Uterus (tissue), 4 donors: ENCODE data around the gene EFTUD2. TPM values are rescaled to one million over a fixed set of nuclear protein-coding genes. Genes with fewer than 3 reads are reported as not detected.

Experiments used
- DNase-seq, 2 donors: peaks; one replicate each; pipeline ENCODE4 v3.0.0-alpha.2; 2019 to 2020
- H3K27ac ChIP-seq, 2 donors: fragments of 200-600 bp; sonication (generic); 1 replicate in 1 of 2; 2 replicates in 1 of 2; pipeline ENCODE4 v1.5.1; 2016 to 2018
- H3K27me3 ChIP-seq, 2 donors: fragments of 200-600 bp; sonication (generic); one replicate each; pipeline ENCODE4 v1.5.1; 2018 to 2019; ENCODE audit warnings: control low read depth in 1 of 2
- H3K36me3 ChIP-seq, 2 donors: fragments of 200-600 bp; sonication (generic); one replicate each; pipeline ENCODE4 v1.5.1; 2019; ENCODE audit warnings: control low read depth in 1 of 2
- H3K4me1 ChIP-seq, 2 donors: fragments of 200-600 bp; sonication (generic); one replicate each; pipeline ENCODE4 v1.5.1; 2018 to 2019; ENCODE audit warnings: control low read depth in 1 of 2
- H3K4me3 ChIP-seq, 2 donors: fragments of 200-600 bp; sonication (generic); 1 replicate in 1 of 2; 2 replicates in 1 of 2; pipeline ENCODE4 v1.5.1; 2018 to 2019; ENCODE audit warnings: mild to moderate bottlenecking in 1 of 2
- H3K9me3 ChIP-seq, 2 donors: fragments of 200-600 bp; sonication (generic); one replicate each; pipeline ENCODE4 v1.5.1; 2019; ENCODE audit warnings: control low read depth in 1 of 2
- POLR2A ChIP-seq, 2 donors: fragments of 450-650 bp; IDR thresholded peaks; one replicate each; pipeline ENCODE4 v1.6.1; 2016; ENCODE audit warnings: antibody characterized with exemption in 2 of 2, mild to moderate bottlenecking in 1 of 2, moderate library complexity in 1 of 2
- intact Hi-C: fragments of 100-400 bp; cut with DNase I; formaldehyde crosslinking; loops from one replicate; pipeline ENCODE4 v1.15.1; 2023; ENCODE audit warnings: low total_unique reads
- total RNA-seq, 4 donors: library from RNA; depleted of rRNA in 3 of 4; stranded (reverse); fragments of >200 nt in 3 of 4; gene quantifications; one replicate each; pipeline versions ENCODE4 v1.1.0 to v1.2.4, GENCODE V29; 2014 to 2023
- TF ChIP-seq, protein P1 (sequence below), 4 experiments: fragments of 200-600 bp in 2 of 4; fragments of 450-650 bp in 2 of 4; sonication (generic) in 2 of 4; IDR thresholded peaks; one replicate each; pipeline ENCODE4 v1.5.1; 2016 to 2019; ENCODE audit warnings: antibody characterized with exemption in 4 of 4, mild to moderate bottlenecking in 2 of 4, moderate library complexity in 1 of 4
- donor health status: DM: yes; HTN: yes; CAD: no.

Gene EFTUD2
- total RNA-seq, 4 donors from 2014 or later: 12.4 to 129 (median 64.7) TPM

DNA sequence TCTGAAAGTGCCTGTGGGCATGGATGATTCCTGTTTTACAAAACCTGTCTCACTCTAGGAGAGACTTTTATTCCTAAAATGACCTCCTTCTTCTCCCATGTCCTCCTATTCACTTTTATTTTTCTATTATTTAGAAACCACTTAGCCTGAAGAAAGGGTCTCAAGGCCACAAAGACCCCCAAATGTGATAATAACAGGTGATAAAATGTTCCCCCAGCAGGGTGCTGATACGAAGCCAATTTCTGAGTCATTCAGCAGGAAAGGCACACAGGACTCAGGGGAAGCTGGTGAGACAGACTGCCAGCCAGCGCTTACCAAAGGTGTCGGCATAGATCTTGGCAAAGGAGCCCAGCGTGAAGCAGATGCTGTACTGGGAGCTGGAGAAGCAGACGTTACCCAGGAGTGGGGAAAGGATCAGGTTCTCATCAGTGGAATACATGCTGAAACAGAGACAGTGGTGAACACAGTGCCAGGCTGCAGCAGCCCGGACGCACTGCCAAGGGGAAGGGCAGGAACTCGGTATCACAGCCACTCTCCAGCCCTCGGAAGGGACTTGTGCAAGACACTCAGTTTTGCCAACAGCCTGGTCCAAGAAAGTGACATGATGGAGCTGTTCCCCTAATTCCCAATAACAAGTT lies 27.0 kb downstream of the EFTUD2 start:
- Histone ChIP-seq H3K4me1 (no peaks in the 10 kb centered on the region), H3K4me3 (no peak overlapping the region), H3K27ac (no peak overlapping the region), H3K27me3 (no peaks in the 10 kb centered on the region), H3K9me3 (no peaks in the 10 kb centered on the region), H3K36me3 (no peaks in the 10 kb centered on the region)
- no peak for TF ChIP-seq POLR2A (IDR thresholded peaks at IDR 0.05)
- TF ChIP-seq, protein P1, sequence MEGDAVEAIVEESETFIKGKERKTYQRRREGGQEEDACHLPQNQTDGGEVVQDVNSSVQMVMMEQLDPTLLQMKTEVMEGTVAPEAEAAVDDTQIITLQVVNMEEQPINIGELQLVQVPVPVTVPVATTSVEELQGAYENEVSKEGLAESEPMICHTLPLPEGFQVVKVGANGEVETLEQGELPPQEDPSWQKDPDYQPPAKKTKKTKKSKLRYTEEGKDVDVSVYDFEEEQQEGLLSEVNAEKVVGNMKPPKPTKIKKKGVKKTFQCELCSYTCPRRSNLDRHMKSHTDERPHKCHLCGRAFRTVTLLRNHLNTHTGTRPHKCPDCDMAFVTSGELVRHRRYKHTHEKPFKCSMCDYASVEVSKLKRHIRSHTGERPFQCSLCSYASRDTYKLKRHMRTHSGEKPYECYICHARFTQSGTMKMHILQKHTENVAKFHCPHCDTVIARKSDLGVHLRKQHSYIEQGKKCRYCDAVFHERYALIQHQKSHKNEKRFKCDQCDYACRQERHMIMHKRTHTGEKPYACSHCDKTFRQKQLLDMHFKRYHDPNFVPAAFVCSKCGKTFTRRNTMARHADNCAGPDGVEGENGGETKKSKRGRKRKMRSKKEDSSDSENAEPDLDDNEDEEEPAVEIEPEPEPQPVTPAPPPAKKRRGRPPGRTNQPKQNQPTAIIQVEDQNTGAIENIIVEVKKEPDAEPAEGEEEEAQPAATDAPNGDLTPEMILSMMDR (IDR thresholded peaks at IDR 0.05): no peak
- no peak for DNase-seq
- intact Hi-C loops: no loop called here

DNA sequence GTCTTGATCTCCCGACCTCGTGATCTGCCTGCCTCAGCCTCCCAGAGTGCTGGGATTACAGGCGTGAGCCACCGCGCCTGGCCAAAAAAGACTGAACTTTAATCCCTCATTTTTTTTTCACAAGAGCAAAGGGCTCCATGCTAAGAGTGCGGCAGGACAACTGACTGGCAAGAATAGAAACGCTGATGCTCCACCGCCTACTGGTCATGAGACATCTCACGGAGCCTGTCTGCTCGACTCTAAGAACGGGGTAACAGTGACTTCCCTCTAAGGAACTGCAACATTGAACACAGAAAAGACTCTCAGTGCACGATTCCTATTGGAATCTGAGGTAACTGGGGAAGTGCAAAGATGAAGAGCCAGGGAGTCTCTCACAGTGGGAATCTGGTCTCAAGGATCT lies 27.7 kb downstream of the EFTUD2 start:
- H3K9me3 ChIP-seq: no peaks in the 10 kb centered on the region
- H3K27me3 ChIP-seq: no peaks in the 10 kb centered on the region
- intact Hi-C loops: no loop called here
- H3K27ac ChIP-seq: no peak overlapping the region
- H3K4me1 ChIP-seq: no peaks in the 10 kb centered on the region
- no peaks in the 10 kb centered on the region for H3K36me3 ChIP-seq
- TF ChIP-seq, protein P1 (IDR thresholded peaks at IDR 0.05): no peak
- TF ChIP-seq POLR2A (IDR thresholded peaks at IDR 0.05): no peak
- H3K4me3 ChIP-seq: no peak overlapping the region
- no peak for DNase-seq

DNA sequence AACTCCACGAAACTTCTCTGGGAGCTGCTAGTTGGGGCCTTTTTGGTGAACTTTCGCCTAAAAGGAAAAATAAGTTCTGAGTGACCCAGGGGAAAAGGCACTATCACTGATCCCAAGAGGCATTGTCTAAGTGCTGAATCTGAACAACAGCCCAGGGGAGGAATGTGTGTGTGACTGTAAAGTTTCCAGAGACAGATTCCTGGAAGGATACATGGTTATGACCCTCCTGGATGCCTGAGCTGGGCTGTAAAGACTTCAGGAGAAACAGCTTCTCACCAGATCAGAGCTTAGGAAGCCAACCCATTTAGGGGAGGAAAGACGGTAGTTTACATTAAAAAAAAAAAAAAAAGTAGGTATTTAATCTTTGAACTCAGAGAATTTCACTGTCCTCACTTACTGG lies 31.4 kb downstream of the EFTUD2 start:
- DNase-seq: peak in 1 of 2 donors; percentile 28
- no peaks in the 10 kb centered on the region for H3K36me3 ChIP-seq
- TF ChIP-seq, protein P1 (IDR thresholded peaks at IDR 0.05): no peak
- no peak for TF ChIP-seq POLR2A (IDR thresholded peaks at IDR 0.05)
- peak overlapping the region; percentile 46 to 85 for H3K27ac ChIP-seq
- H3K4me3 ChIP-seq: no peak overlapping the region
- H3K4me1 ChIP-seq: no peaks in the 10 kb centered on the region
- intact Hi-C loops: loop anchor here (5.0 kb wide), 1 partner anchor 91 kb away; no protein-coding TSS in a partner anchor
- no peaks in the 10 kb centered on the region for H3K9me3 ChIP-seq
- no peaks in the 10 kb centered on the region for H3K27me3 ChIP-seq

GRCh38 chr17:44865931-44866330 lies 33.3 kb downstream of the EFTUD2 start:
- H3K9me3 ChIP-seq: no peaks in the 10 kb centered on the region
- no peaks in the 10 kb centered on the region for H3K27me3 ChIP-seq
- TF ChIP-seq POLR2A (IDR thresholded peaks at IDR 0.05): no peak
- TF ChIP-seq, protein P1 (IDR thresholded peaks at IDR 0.05): no peak
- no peaks in the 10 kb centered on the region for H3K36me3 ChIP-seq
- no peak for DNase-seq
- H3K27ac ChIP-seq: peak overlapping the region; percentile 60 to 85
- H3K4me1 ChIP-seq: no peaks in the 10 kb centered on the region
- intact Hi-C loops: loop anchor here (5.0 kb wide), 1 partner anchor 89 kb away; no protein-coding TSS in a partner anchor
- no peak overlapping the region for H3K4me3 ChIP-seq

DNA sequence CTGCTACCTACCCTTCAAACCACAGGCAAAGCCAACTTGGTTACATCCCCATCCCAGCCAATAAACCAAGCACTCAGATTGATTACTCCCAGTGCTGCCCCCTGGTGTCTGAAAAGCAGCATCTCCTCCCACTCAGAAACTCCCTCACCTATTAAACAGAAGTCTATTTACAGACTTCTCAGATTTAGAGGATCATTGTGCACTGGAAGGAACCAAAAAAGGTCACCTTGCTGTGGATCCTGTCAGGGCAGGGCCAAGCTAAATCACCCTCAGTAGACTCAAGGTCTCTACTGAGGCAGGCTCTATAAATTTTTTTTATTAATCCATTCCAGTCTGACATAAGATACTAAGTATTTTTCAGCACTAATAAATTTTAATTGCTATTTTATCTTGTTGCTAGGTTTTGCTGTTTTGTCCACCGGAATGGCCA lies 34.0 kb downstream of the EFTUD2 start:
- peak; percentile 57 to 83 for DNase-seq
- H3K27ac ChIP-seq: peak overlapping the region; percentile 60 to 85
- H3K36me3 ChIP-seq: no peaks in the 10 kb centered on the region
- no peaks in the 10 kb centered on the region for H3K27me3 ChIP-seq
- no peak overlapping the region for H3K4me3 ChIP-seq
- intact Hi-C loops: loop anchor here (5.0 kb wide), 1 partner anchor 88 kb away; no protein-coding TSS in a partner anchor
- no peak for TF ChIP-seq POLR2A (IDR thresholded peaks at IDR 0.05)
- TF ChIP-seq, protein P1 (IDR thresholded peaks at IDR 0.05): peak; percentile 83 to 92 (median 85)
- no peaks in the 10 kb centered on the region for H3K9me3 ChIP-seq
- H3K4me1 ChIP-seq: no peaks in the 10 kb centered on the region
